Astrocyte (in vitro differentiated cells and primary cell): ENCODE data around the gene NRSN2. TPM values are rescaled to one million over a fixed set of nuclear protein-coding genes. Genes with fewer than 3 reads are reported as not detected.
"Not testable (repeated sequence)": the region's sequence is repeated elsewhere in the genome, so short reads cannot be mapped to it uniquely, and the experiment has no call there.

Experiments used
- DNase-seq: peaks from one replicate; pipeline ENCODE4 v3.0.0-alpha.2; 2010; ENCODE audit warnings: low read depth
- FAIRE-seq: peaks from 2 replicates; lab custom pipeline; 2011; peaks lifted over from hg19 to GRCh38; lab: Jason Lieb, UNC
- H2AFZ ChIP-seq: 2 replicates; pipeline ENCODE4 v1.6.0; 2012; ENCODE audit warnings: low read depth, low read length, inconsistent platforms
- H3K27ac ChIP-seq: 2 replicates; pipeline ENCODE4 v1.5.1; 2011; ENCODE audit warnings: low read depth, low read length, inconsistent platforms
- H3K27me3 ChIP-seq: 2 replicates; pipeline ENCODE4 v1.6.0; 2011; ENCODE audit warnings: low read length, inconsistent platforms; ENCODE audit not compliant: insufficient read depth
- H3K36me3 ChIP-seq: 2 replicates; pipeline ENCODE4 v1.5.1; 2011; ENCODE audit warnings: low read length, inconsistent platforms; ENCODE audit not compliant: insufficient read depth
- H3K4me1 ChIP-seq: 2 replicates; pipeline ENCODE4 v1.5.1; 2011; ENCODE audit warnings: low read length, inconsistent platforms; ENCODE audit not compliant: insufficient read depth
- H3K4me2 ChIP-seq: 2 replicates; pipeline ENCODE4 v1.6.0; 2012; ENCODE audit warnings: low read length, inconsistent platforms
- H3K4me3 ChIP-seq: 2 replicates; pipeline ENCODE4 v1.5.1; 2011; ENCODE audit warnings: low read depth, mild to moderate bottlenecking, low read length, inconsistent platforms; ENCODE audit not compliant: insufficient read depth
- H3K79me2 ChIP-seq: 2 replicates; pipeline ENCODE4 v1.6.0; 2012; ENCODE audit warnings: mild to moderate bottlenecking, low read length, inconsistent platforms; ENCODE audit not compliant: insufficient read depth
- H3K9ac ChIP-seq: 2 replicates; pipeline ENCODE4 v1.6.0; 2012; ENCODE audit warnings: mild to moderate bottlenecking, low read length, inconsistent platforms
- H3K9me3 ChIP-seq: 2 replicates; pipeline ENCODE4 v1.5.1; 2012; ENCODE audit warnings: low read depth, mild to moderate bottlenecking, low read length, inconsistent platforms; ENCODE audit not compliant: insufficient read depth
- H4K20me1 ChIP-seq: 2 replicates; pipeline ENCODE4 v1.6.0; 2012; ENCODE audit warnings: low read length, inconsistent platforms; ENCODE audit not compliant: insufficient read depth
- H3K27ac Mint-ChIP-seq: one replicate; pipeline ENCODE4 v1.8.0; 2021; ENCODE audit warnings: mild to moderate bottlenecking, mixed read lengths; ENCODE audit not compliant: unreplicated experiment
- H3K27me3 Mint-ChIP-seq: one replicate; pipeline ENCODE4 v1.8.0; 2021; ENCODE audit warnings: low read depth, mixed read lengths; ENCODE audit not compliant: unreplicated experiment
- H3K36me3 Mint-ChIP-seq: one replicate; pipeline ENCODE4 v1.8.0; 2021; ENCODE audit warnings: low read depth, mixed read lengths; ENCODE audit not compliant: unreplicated experiment
- H3K4me1 Mint-ChIP-seq: one replicate; pipeline ENCODE4 v1.8.0; 2021; ENCODE audit warnings: low read depth, mixed read lengths; ENCODE audit not compliant: unreplicated experiment
- H3K4me3 Mint-ChIP-seq: one replicate; pipeline ENCODE4 v1.8.0; 2021; ENCODE audit warnings: mild to moderate bottlenecking, moderate library complexity, mixed read lengths; ENCODE audit not compliant: unreplicated experiment
- H3K9me3 Mint-ChIP-seq: one replicate; pipeline ENCODE4 v1.8.0; 2021; ENCODE audit warnings: mild to moderate bottlenecking, mixed read lengths; ENCODE audit not compliant: unreplicated experiment
- CTCF ChIP-seq: IDR thresholded peaks from 2 replicates; pipeline ENCODE4 v1.5.1; 2011; ENCODE audit warnings: low read depth, mild to moderate bottlenecking, inconsistent platforms, low read length, moderate library complexity; ENCODE audit not compliant: insufficient read depth
- EZH2 ChIP-seq: IDR thresholded peaks from 2 replicates; pipeline ENCODE4 v1.6.1; 2012; ENCODE audit warnings: mild to moderate bottlenecking, low read length, inconsistent platforms; ENCODE audit not compliant: insufficient read depth
- total RNA-seq: library from RNA; stranded (reverse); gene quantifications from 2 replicates; pipeline ENCODE4 v1.2.1, GENCODE V29; 2021

Gene NRSN2
- total RNA-seq, 1 donor from 2014 or later, result 57.8 TPM

GRCh38 chr20:375265-375889, 28.5 kb downstream of the NRSN2 start:
- Histone ChIP-seq H2AFZ (no peak overlapping the region), H3K36me3 (no peaks in the 10 kb centered on the region), H3K4me2 (no peak overlapping the region), H3K4me1 (peaks cover 16% of the 10 kb centered on the region), H3K27me3 (no peaks in the 10 kb centered on the region), H4K20me1 (no peaks in the 10 kb centered on the region), H3K79me2 (no peaks in the 10 kb centered on the region), H3K4me3 (no peak overlapping the region), H3K9me3 (no peaks in the 10 kb centered on the region), H3K9ac (no peak overlapping the region), H3K27ac (no peak overlapping the region)
- Mint-ChIP-seq H3K36me3 (no peaks in the 10 kb centered on the region), H3K4me3 (peak overlapping the region; percentile 58), H3K27ac (no peak overlapping the region), H3K27me3 (peaks cover 8% of the 10 kb centered on the region), H3K9me3 (no peaks in the 10 kb centered on the region), H3K4me1 (peaks cover 18% of the 10 kb centered on the region)
- DNase-seq, result no peak
- no peak for TF ChIP-seq EZH2
- no peak for TF ChIP-seq CTCF
- no peak for FAIRE-seq

GRCh38 chr20:376089-376488, 29.2 kb downstream of the NRSN2 start:
- Histone ChIP-seq H3K4me3 (no peak overlapping the region), H3K27ac (no peak overlapping the region), H3K79me2 (no peaks in the 10 kb centered on the region), H3K9ac (no peak overlapping the region), H2AFZ (no peak overlapping the region), H4K20me1 (no peaks in the 10 kb centered on the region), H3K4me2 (no peak overlapping the region), H3K27me3 (no peaks in the 10 kb centered on the region), H3K4me1 (peaks cover 16% of the 10 kb centered on the region), H3K36me3 (no peaks in the 10 kb centered on the region), H3K9me3 (no peaks in the 10 kb centered on the region)
- no peak for TF ChIP-seq CTCF
- TF ChIP-seq EZH2, result no peak
- no peak for FAIRE-seq
- no peak for DNase-seq
- no peak overlapping the region for H3K4me3 Mint-ChIP-seq
- H3K9me3 Mint-ChIP-seq, result no peaks in the 10 kb centered on the region
- peaks cover 18% of the 10 kb centered on the region for H3K4me1 Mint-ChIP-seq
- H3K27ac Mint-ChIP-seq, result no peak overlapping the region
- no peaks in the 10 kb centered on the region for H3K36me3 Mint-ChIP-seq
- peaks cover 8% of the 10 kb centered on the region for H3K27me3 Mint-ChIP-seq

DNA sequence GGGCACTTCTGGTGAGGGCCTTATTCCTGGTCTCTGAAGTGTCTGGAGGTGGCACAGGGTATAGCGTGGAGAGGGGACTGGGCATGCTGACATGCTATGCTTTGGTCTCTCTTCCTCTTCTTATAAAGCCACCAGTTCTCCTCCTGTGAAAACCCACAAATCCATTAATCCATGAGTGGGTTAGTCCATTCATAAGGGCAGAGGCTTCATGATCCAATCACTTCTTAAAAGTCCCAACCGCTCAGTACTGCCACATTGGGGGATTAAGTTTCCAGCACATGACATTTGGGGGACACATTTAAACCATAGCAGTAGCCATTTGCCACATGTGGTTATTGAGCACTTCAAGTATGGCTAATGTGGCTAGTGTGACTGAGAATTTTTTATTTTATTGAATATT, 29.8 kb downstream of the NRSN2 start:
- H2AFZ ChIP-seq, result no peak overlapping the region
- H3K27ac ChIP-seq, result no peak overlapping the region
- no peak for DNase-seq
- H4K20me1 ChIP-seq, result no peaks in the 10 kb centered on the region
- Mint-ChIP-seq H3K27ac (no peak overlapping the region), H3K4me1 (peaks cover 12% of the 10 kb centered on the region), H3K27me3 (peaks cover 8% of the 10 kb centered on the region), H3K9me3 (no peaks in the 10 kb centered on the region), H3K4me3 (no peak overlapping the region), H3K36me3 (no peaks in the 10 kb centered on the region)
- no peak overlapping the region for H3K4me3 ChIP-seq
- no peak overlapping the region for H3K4me2 ChIP-seq
- TF ChIP-seq CTCF (no peak), EZH2 (no peak)
- no peaks in the 10 kb centered on the region for H3K27me3 ChIP-seq
- no peaks in the 10 kb centered on the region for H3K79me2 ChIP-seq
- H3K36me3 ChIP-seq, result no peaks in the 10 kb centered on the region
- FAIRE-seq, result no peak
- H3K9me3 ChIP-seq, result no peaks in the 10 kb centered on the region
- H3K4me1 ChIP-seq, result peaks cover 13% of the 10 kb centered on the region
- H3K9ac ChIP-seq, result no peak overlapping the region

DNA sequence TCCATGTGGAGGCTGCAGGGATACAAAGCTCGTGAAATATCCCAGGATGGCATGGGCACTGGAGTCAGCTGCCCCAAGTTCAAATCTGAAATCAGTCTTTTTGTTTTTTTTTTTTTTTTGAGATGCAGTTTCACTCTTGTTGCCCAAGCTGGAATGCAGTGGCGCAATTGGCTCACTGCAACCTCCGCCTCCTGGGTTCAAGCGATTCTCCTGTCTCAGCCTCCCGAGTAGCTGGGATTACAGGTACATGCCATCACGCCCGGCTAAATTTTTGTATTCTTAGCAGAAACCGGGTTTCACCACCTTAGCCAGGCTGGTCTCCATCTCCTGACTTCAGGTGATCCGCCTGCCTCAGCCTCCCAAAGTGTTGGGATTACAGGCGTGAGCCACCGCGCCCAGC, 30.7 kb downstream of the NRSN2 start:
- H3K4me1 ChIP-seq, H3K79me2 ChIP-seq, H3K27me3 Mint-ChIP-seq, H2AFZ ChIP-seq, FAIRE-seq, H3K9me3 ChIP-seq, H4K20me1 ChIP-seq, H3K4me2 ChIP-seq, H3K9ac ChIP-seq, H3K4me1 Mint-ChIP-seq, H3K27ac ChIP-seq, DNase-seq, H3K36me3 Mint-ChIP-seq, H3K27me3 ChIP-seq, H3K4me3 Mint-ChIP-seq, H3K36me3 ChIP-seq, H3K4me3 ChIP-seq, H3K27ac Mint-ChIP-seq, H3K9me3 Mint-ChIP-seq: not testable (repeated sequence)
